ENCODE results near the gene VN1R5.
"Not testable (repeated sequence)": the region's sequence is repeated elsewhere in the genome, so short reads cannot be mapped to it uniquely, and the experiment has no call there.

VN1R5 gene

GRCh38 chr1:247255772-247256171 is at the start of gene VN1R5:
Gene VN1R5, plus strand, starts transcription at chr1:247256072.
- H3K36me3 ChIP-seq; H3K27ac ChIP-seq; H3K9me3 ChIP-seq (replicated peaks in 1 of 11); H3K27me3 ChIP-seq; H3K4me3 ChIP-seq; H3K4me2 ChIP-seq; H3K4me1 ChIP-seq; H4K20me1 ChIP-seq; H3K9ac ChIP-seq: not testable (repeated sequence)

- Histone ChIP-seq H4K20me1 (peaks cover 11 to 61% (median 36%) of the 10 kb centered on the region in 11 experiments; a peak in 18 of 22 replicates), H3K27me3 (no peaks in the 10 kb centered on the region), H3K27ac (peak overlapping the region; percentile 90 to 99 (median 94); a peak in 21 of 22 replicates), H3K36me3 (peaks cover 44 to 51% (median 50%) of the 10 kb centered on the region in 11 experiments), H3K4me3 (peak overlapping the region; percentile 90 to 96 (median 94)), H3K4me2 (peak overlapping the region; percentile 74 to 95 (median 91)), H3K9ac (peak overlapping the region; percentile 91 to 98 (median 94)), H3K9me3 (replicated peaks in 1 of 11) (peaks cover 41 to 51% (median 48%) of the 10 kb centered on the region in 11 experiments), H3K4me1 (peaks cover 17 to 48% (median 26%) of the 10 kb centered on the region in 10 experiments)
- no peak for TF ChIP-seq Cebpa-rat (IDR thresholded peaks at IDR 0.05)
Measured at GRCh38 chr1:247209396-247209795, 46.5 kb upstream of the VN1R5 start.

DNA sequence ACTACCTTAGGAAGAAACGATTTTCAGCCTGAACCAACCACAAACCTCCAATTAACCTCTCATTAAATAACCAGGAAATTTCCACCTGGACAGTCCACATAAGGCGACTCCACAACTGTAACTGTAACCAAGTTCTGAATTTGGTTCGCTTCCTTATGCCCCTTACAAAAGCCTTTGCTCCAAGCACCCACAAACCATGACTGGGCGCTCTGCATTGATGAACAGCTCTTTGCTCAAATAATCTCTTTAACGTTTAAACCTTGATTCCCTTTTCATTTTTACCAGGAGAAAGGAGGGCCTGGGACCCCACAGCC is 45.9 kb upstream of the VN1R5 start:
- no peaks in the 10 kb centered on the region for H3K27me3 ChIP-seq
- peak overlapping the region; percentile 74 to 95 (median 91) for H3K4me2 ChIP-seq
- peaks cover 35 to 45% (median 41%) of the 10 kb centered on the region in 11 experiments for H3K9me3 ChIP-seq (replicated peaks in 1 of 11)
- no peak for TF ChIP-seq Cebpa-rat (IDR thresholded peaks at IDR 0.05)
- peaks cover 38 to 45% (median 44%) of the 10 kb centered on the region in 11 experiments for H3K36me3 ChIP-seq
- peaks cover 17 to 41% (median 24%) of the 10 kb centered on the region in 10 experiments for H3K4me1 ChIP-seq
- H3K27ac ChIP-seq: peak overlapping the region; percentile 90 to 99 (median 94)
- H4K20me1 ChIP-seq: peaks cover 11 to 55% (median 36%) of the 10 kb centered on the region in 11 experiments; a peak in 18 of 22 replicates
- peak overlapping the region; percentile 90 to 96 (median 94) for H3K4me3 ChIP-seq
- peak overlapping the region; percentile 91 to 98 (median 94) for H3K9ac ChIP-seq

DNA sequence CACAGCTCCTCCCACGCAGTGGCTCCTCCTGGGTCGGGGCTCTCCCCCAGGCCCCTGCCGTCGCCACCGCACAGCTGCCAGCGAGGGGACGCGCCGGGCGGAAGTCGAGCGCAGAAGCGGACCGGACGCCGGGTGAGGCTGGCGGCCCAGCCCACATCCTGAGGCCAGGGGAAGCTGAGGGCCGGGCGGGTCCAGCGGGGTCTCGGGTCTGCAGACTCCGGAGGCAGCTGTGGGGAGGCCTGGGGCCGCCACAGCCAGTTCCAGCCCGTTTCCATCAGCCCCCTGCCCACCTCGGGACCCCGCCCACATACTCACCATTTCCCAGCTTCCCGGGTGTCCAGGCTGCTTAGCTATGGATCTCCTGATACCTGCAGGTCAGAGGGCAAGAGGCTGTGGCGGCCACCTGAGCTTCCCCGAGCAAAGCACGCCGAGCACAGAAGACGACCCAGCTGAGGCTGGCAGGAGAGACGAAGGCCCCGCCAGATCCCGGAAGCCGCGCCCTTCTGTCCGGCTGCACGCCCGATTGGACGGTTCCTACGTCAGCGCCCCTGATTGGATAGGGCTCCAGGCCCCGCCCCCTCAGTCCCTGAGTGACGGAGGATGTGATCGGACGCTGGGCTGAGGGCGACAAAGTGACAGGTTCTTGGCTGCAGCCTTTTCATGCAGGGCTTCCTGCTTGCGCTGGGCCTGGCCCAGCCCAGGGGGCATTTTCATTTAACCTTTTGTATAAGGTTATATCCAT is 45.3 kb upstream of the VN1R5 start:
- no peak for TF ChIP-seq Cebpa-rat (IDR thresholded peaks at IDR 0.05)
- Histone ChIP-seq H3K27ac (peak overlapping the region; percentile 90 to 99 (median 94)), H3K4me1 (peaks cover 17 to 41% (median 24%) of the 10 kb centered on the region in 10 experiments)

DNA sequence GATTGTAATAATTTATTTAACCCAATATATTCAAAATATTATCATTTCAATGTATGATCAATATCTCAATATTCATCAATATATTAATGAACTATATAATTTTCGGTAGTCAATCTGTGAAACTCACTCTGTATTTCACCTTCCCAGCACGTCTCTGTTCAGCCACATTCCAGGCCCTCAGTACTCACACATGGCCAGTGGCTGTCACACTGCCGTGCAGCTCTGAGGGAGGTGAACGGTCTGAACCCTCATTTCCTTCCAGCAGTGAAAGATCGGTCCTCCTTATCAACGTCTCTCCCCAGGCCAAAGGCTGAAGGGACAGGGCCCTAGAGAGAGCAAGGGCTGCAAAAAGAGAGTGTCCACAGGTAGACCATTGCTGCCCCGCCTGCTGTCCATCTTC is 44.5 kb upstream of the VN1R5 start:
- Histone ChIP-seq H3K36me3 (peaks cover 27 to 32% (median 30%) of the 10 kb centered on the region in 11 experiments), H3K4me1 (peaks cover 17 to 41% (median 24%) of the 10 kb centered on the region in 10 experiments), H3K9ac (peak overlapping the region in 1 of 11 experiments; percentile 93; a peak in 1 of 22 replicates), H3K4me3 (no peak overlapping the region), H3K4me2 (peak overlapping the region in 10 of 11 experiments; percentile 38 to 95 (median 91); a peak in 12 of 22 replicates), H3K27ac (no peak overlapping the region; a peak in 2 of 22 replicates), H4K20me1 (peaks cover 11 to 42% (median 30%) of the 10 kb centered on the region in 11 experiments; a peak in 18 of 22 replicates), H3K27me3 (no peaks in the 10 kb centered on the region), H3K9me3 (replicated peaks in 1 of 11) (peaks cover 22 to 31% (median 28%) of the 10 kb centered on the region in 11 experiments)
- no peak for TF ChIP-seq Cebpa-rat (IDR thresholded peaks at IDR 0.05)

More for the DNA sequence above, 45.3 kb upstream of the VN1R5 start:
- Histone ChIP-seq H3K9ac (peak overlapping the region; percentile 91 to 98 (median 94)), H3K27me3 (no peaks in the 10 kb centered on the region), H3K4me3 (peak overlapping the region; percentile 90 to 96 (median 94)), H3K4me2 (peak overlapping the region; percentile 74 to 95 (median 91)), H3K9me3 (replicated peaks in 1 of 11) (peaks cover 29 to 39% (median 36%) of the 10 kb centered on the region in 11 experiments), H3K36me3 (peaks cover 35 to 40% (median 38%) of the 10 kb centered on the region in 11 experiments), H4K20me1 (peaks cover 11 to 50% (median 36%) of the 10 kb centered on the region in 11 experiments; a peak in 18 of 22 replicates)

GRCh38 chr1:247212012-247212411 is 43.9 kb upstream of the VN1R5 start:
- no peak for TF ChIP-seq Cebpa-rat (IDR thresholded peaks at IDR 0.05)
- Histone ChIP-seq H3K4me2 (peak overlapping the region in 4 of 11 experiments; percentile 49 to 95 (median 92); a peak in 7 of 22 replicates), H3K4me3 (no peak overlapping the region), H3K27me3 (no peaks in the 10 kb centered on the region), H3K9ac (no peak overlapping the region), H3K36me3 (peaks cover 20 to 25% (median 24%) of the 10 kb centered on the region in 11 experiments), H3K27ac (no peak overlapping the region), H4K20me1 (peaks cover 11 to 35% (median 28%) of the 10 kb centered on the region in 11 experiments; a peak in 18 of 22 replicates), H3K4me1 (peaks cover 17 to 41% (median 24%) of the 10 kb centered on the region in 10 experiments), H3K9me3 (replicated peaks in 1 of 11) (peaks cover 15 to 25% (median 21%) of the 10 kb centered on the region in 11 experiments)

GRCh38 chr1:247212627-247213617 is 43.0 kb upstream of the VN1R5 start:
- Histone ChIP-seq H3K27me3 (no peaks in the 10 kb centered on the region), H3K36me3 (peaks cover 11 to 16% (median 14%) of the 10 kb centered on the region in 11 experiments; a peak in 21 of 22 replicates), H3K9me3 (replicated peaks in 1 of 11) (peaks cover 6 to 16% (median 12%) of the 10 kb centered on the region in 11 experiments; a peak in 20 of 22 replicates), H3K4me1 (peaks cover 17 to 37% (median 24%) of the 10 kb centered on the region in 10 experiments), H3K4me2 (peak overlapping the region in 2 of 11 experiments; percentile 91 to 95; a peak in 2 of 22 replicates), H3K9ac (no peak overlapping the region), H3K4me3 (no peak overlapping the region), H3K27ac (no peak overlapping the region), H4K20me1 (peaks cover 11 to 26% (median 22%) of the 10 kb centered on the region in 11 experiments; a peak in 18 of 22 replicates)
- no peak for TF ChIP-seq Cebpa-rat (IDR thresholded peaks at IDR 0.05)

DNA sequence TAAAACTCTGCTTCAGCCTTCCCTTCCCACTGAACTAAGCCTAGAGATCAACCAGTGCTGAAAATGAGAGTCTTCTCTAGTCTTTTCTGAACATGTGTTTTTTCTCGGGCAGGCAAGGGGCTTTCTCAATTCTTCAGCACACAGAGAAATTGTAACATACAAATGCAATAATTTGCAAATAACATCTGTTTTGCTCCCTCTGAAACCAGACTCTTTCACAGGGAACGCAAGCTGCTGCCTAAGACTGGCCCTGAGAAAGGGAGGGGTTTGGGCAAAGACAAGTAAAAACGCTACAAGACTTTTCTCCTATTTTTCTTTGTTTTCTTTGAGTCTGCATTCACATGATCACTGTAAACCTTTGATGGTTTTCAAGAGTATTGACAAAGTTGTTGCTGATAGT is 39.6 kb upstream of the VN1R5 start:
- Histone ChIP-seq H4K20me1 (no peaks in the 10 kb centered on the region), H3K4me3 (no peak overlapping the region), H3K9me3 (replicated peaks in 1 of 11) (peaks cover 2 to 16% (median 10%) of the 10 kb centered on the region in 11 experiments; a peak in 18 of 22 replicates), H3K27ac (no peak overlapping the region), H3K36me3 (no peaks in the 10 kb centered on the region), H3K4me2 (no peak overlapping the region), H3K27me3 (no peaks in the 10 kb centered on the region), H3K4me1 (peaks cover 0 to 14% (median 6%) of the 10 kb centered on the region in 10 experiments; a peak in 16 of 20 replicates), H3K9ac (no peak overlapping the region)
- no peak for TF ChIP-seq Cebpa-rat (IDR thresholded peaks at IDR 0.05)
